Astrocyte of the spinal cord (primary cell): ENCODE data around the gene ROR1.

Experiments
- DNase-seq: peaks from one replicate; pipeline ENCODE4 v3.0.0; 2011; ENCODE audit warnings: low read depth, low spot score
- H3K4me3 ChIP-seq: 2 replicates; pipeline ENCODE4 v1.5.1; 2011; ENCODE audit warnings: low read depth, mild to moderate bottlenecking, low read length, moderate library complexity
- CTCF ChIP-seq: IDR thresholded peaks from 2 replicates; pipeline ENCODE4 v1.5.1; 2012; ENCODE audit warnings: low read depth, mild to moderate bottlenecking, low read length, inconsistent platforms
- in situ Hi-C: cut with HindIII; loops from 2 replicates; pipeline ENCODE4 v1.10.0; 2017; ENCODE audit warnings: low sequenced_read_pairs

Gene ROR1

GRCh38 chr1:64186898-64187280, 413.1 kb downstream of the ROR1 start:
- in situ Hi-C loops = no loop called here
- no peak for DNase-seq

GRCh38 chr1:64187646-64188045, 413.8 kb downstream of the ROR1 start:
- H3K4me3 ChIP-seq = no peak overlapping the region
- in situ Hi-C loops = no loop called here
- no peak for TF ChIP-seq CTCF
- DNase-seq = no peak

More at GRCh38 chr1:64186898-64187280, 413.1 kb downstream of the ROR1 start:
- H3K4me3 ChIP-seq = no peak overlapping the region
- no peak for TF ChIP-seq CTCF

GRCh38 chr1:64192290-64192689, 418.5 kb downstream of the ROR1 start:
- H3K4me3 ChIP-seq = no peak overlapping the region
- in situ Hi-C loops = no loop called here
- DNase-seq = no peak
- TF ChIP-seq CTCF = no peak

GRCh38 chr1:64194168-64195080, 420.6 kb downstream of the ROR1 start:
- TF ChIP-seq CTCF = no peak

GRCh38 chr1:64195081-64195395, 421.2 kb downstream of the ROR1 start:
- H3K4me3 ChIP-seq = no peak overlapping the region
- in situ Hi-C loops = no loop called here
- TF ChIP-seq CTCF = no peak
- DNase-seq = no peak

More at GRCh38 chr1:64194168-64195080, 420.6 kb downstream of the ROR1 start:
- no peak for DNase-seq
- in situ Hi-C loops = no loop called here
- H3K4me3 ChIP-seq = no peak overlapping the region

GRCh38 chr1:64196074-64196870, 422.5 kb downstream of the ROR1 start:
- no peak for TF ChIP-seq CTCF
- in situ Hi-C loops = no loop called here
- DNase-seq = no peak
- H3K4me3 ChIP-seq = no peak overlapping the region
